HL-60 (cell line): ENCODE data around the gene DAPK1.

Source experiments
- DNase-seq, 2 experiments: peaks; one replicate each; pipeline ENCODE4 v3.0.0-alpha.2; 2010 to 2020; ENCODE audit warnings: low read depth in 1 of 2, low spot score in 1 of 2
- H3K27ac ChIP-seq: fragments of 250-450 bp; sonication (Bioruptor Pico); replicated peaks from 2 replicates; pipeline ENCODE4 v1.5.1; 2020; ENCODE audit warnings: mild to moderate bottlenecking, moderate library complexity
- H3K27me3 ChIP-seq: fragments of 250-450 bp; sonication (Bioruptor Pico); 2 replicates; pipeline ENCODE4 v1.5.1; 2021; ENCODE audit warnings: mild to moderate bottlenecking, moderate library complexity; ENCODE audit not compliant: insufficient read depth, poor library complexity, severe bottlenecking
- H3K4me3 ChIP-seq: replicated peaks from 2 replicates; pipeline ENCODE4 v1.5.1; 2011; ENCODE audit warnings: mild to moderate bottlenecking, control low read depth, low read length; ENCODE audit not compliant: insufficient read depth
- CTCF ChIP-seq: IDR thresholded peaks from one replicate; pipeline ENCODE4 v1.5.1; 2011; ENCODE audit warnings: low read length, control low read depth, inconsistent platforms; ENCODE audit not compliant: insufficient read depth
- GABPA ChIP-seq: IDR thresholded peaks from 2 replicates; pipeline ENCODE4 v1.6.1; 2012; ENCODE audit warnings: low read depth
- POLR2AphosphoS5 ChIP-seq: IDR thresholded peaks from 2 replicates; pipeline ENCODE4 v1.6.1; 2012; ENCODE audit warnings: low read depth
- REST ChIP-seq: IDR thresholded peaks from 2 replicates; pipeline ENCODE4 v1.6.1; 2012; ENCODE audit warnings: low read depth; ENCODE audit not compliant: insufficient replicate concordance
- SPI1 ChIP-seq: IDR thresholded peaks from 2 replicates; pipeline ENCODE4 v1.6.1; 2012; ENCODE audit warnings: low read depth, mild to moderate bottlenecking, borderline replicate concordance

DAPK1 gene

GRCh38 chr9:87588339-87588738 is 90.7 kb downstream of the DAPK1 start:
- Histone ChIP-seq H3K27me3 (no peaks in the 10 kb centered on the region), H3K4me3 (no peak overlapping the region), H3K27ac (no peak overlapping the region)
- no peak for DNase-seq
- TF ChIP-seq SPI1: no peak
- no peak for TF ChIP-seq POLR2AphosphoS5
- no peak for TF ChIP-seq GABPA
- TF ChIP-seq CTCF: no peak
- no peak for TF ChIP-seq REST

- Histone ChIP-seq H3K27me3 (no peaks in the 10 kb centered on the region), H3K27ac (no peak overlapping the region), H3K4me3 (no peak overlapping the region)
- DNase-seq: no peak
- no peak for TF ChIP-seq CTCF
- TF ChIP-seq GABPA: no peak
- no peak for TF ChIP-seq REST
- TF ChIP-seq POLR2AphosphoS5: no peak
- TF ChIP-seq SPI1: no peak
These were observed 93.3 kb downstream of the DAPK1 start for GRCh38 chr9:87590996-87591395.

GRCh38 chr9:87592554-87593358 is 95.1 kb downstream of the DAPK1 start:
- H3K27ac ChIP-seq: no peak overlapping the region
- H3K27me3 ChIP-seq: no peaks in the 10 kb centered on the region
- no peak for DNase-seq
- no peak overlapping the region for H3K4me3 ChIP-seq
- TF ChIP-seq POLR2AphosphoS5: no peak
- no peak for TF ChIP-seq GABPA
- TF ChIP-seq REST: no peak
- no peak for TF ChIP-seq SPI1
- no peak for TF ChIP-seq CTCF
